Nephron progenitor cell (in vitro differentiated cells): ENCODE data around the gene WDPCP.

Experiments used
- DNase-seq: peaks from one replicate; pipeline ENCODE4 v3.0.0; 2021
- H3K27ac Mint-ChIP-seq: 2 replicates; pipeline ENCODE4 v1.8.0; 2021; ENCODE audit warnings: mild to moderate bottlenecking, moderate library complexity, mixed read lengths
- H3K27me3 Mint-ChIP-seq: 2 replicates; pipeline ENCODE4 v1.8.0; 2021; ENCODE audit warnings: mild to moderate bottlenecking, low read depth, mixed read lengths; ENCODE audit not compliant: poor library complexity
- H3K36me3 Mint-ChIP-seq: 2 replicates; pipeline ENCODE4 v1.8.0; 2021; ENCODE audit warnings: low read depth, mixed read lengths
- H3K4me1 Mint-ChIP-seq: 2 replicates; pipeline ENCODE4 v1.8.0; 2021; ENCODE audit warnings: mixed read lengths
- H3K4me3 Mint-ChIP-seq: 2 replicates; pipeline ENCODE4 v1.8.0; 2021; ENCODE audit warnings: mild to moderate bottlenecking, moderate library complexity, mixed read lengths
- H3K9me3 Mint-ChIP-seq: 2 replicates; pipeline ENCODE4 v1.8.0; 2021; ENCODE audit warnings: mild to moderate bottlenecking, moderate library complexity, mixed read lengths
- TF ChIP-seq, protein P1 (sequence below): fragments of 200-600 bp; sonication (generic); IDR thresholded peaks from 2 replicates; pipeline ENCODE4 v1.5.0; 2021; ENCODE audit warnings: antibody characterized with exemption

Gene WDPCP

GRCh38 chr2:63440612-63441011, 147.7 kb downstream of the WDPCP start:
- H3K4me3 Mint-ChIP-seq = no peak overlapping the region
- no peak overlapping the region for H3K27ac Mint-ChIP-seq
- no peaks in the 10 kb centered on the region for H3K9me3 Mint-ChIP-seq
- TF ChIP-seq, protein P1, sequence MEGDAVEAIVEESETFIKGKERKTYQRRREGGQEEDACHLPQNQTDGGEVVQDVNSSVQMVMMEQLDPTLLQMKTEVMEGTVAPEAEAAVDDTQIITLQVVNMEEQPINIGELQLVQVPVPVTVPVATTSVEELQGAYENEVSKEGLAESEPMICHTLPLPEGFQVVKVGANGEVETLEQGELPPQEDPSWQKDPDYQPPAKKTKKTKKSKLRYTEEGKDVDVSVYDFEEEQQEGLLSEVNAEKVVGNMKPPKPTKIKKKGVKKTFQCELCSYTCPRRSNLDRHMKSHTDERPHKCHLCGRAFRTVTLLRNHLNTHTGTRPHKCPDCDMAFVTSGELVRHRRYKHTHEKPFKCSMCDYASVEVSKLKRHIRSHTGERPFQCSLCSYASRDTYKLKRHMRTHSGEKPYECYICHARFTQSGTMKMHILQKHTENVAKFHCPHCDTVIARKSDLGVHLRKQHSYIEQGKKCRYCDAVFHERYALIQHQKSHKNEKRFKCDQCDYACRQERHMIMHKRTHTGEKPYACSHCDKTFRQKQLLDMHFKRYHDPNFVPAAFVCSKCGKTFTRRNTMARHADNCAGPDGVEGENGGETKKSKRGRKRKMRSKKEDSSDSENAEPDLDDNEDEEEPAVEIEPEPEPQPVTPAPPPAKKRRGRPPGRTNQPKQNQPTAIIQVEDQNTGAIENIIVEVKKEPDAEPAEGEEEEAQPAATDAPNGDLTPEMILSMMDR = no peak
- no peaks in the 10 kb centered on the region for H3K36me3 Mint-ChIP-seq
- no peaks in the 10 kb centered on the region for H3K27me3 Mint-ChIP-seq
- H3K4me1 Mint-ChIP-seq = no peaks in the 10 kb centered on the region
- DNase-seq = no peak

DNA sequence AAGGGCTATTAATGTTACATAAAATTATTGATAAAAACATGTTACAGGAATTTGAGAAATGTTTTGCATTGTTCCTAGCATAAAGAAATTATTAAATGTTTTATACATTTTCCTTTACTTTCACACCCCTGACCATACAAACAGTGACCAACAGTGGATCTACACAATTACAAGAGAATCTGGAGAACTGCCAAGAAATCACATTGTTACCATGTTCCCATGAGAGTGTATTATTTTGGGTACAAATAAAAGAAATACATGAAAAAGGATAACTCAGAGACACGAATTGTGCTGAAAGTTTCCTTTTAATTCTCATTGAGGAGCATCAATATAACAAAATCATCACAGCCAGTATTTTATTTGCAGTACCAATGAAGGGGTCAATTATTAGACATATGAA, 150.1 kb downstream of the WDPCP start:
- Mint-ChIP-seq H3K4me3 (no peak overlapping the region), H3K27me3 (no peaks in the 10 kb centered on the region), H3K4me1 (no peaks in the 10 kb centered on the region), H3K27ac (no peak overlapping the region), H3K9me3 (no peaks in the 10 kb centered on the region), H3K36me3 (no peaks in the 10 kb centered on the region)
- no peak for DNase-seq
- TF ChIP-seq, protein P1 = no peak

GRCh38 chr2:63436488-63436887, 151.8 kb downstream of the WDPCP start:
- TF ChIP-seq, protein P1 = no peak
- no peaks in the 10 kb centered on the region for H3K9me3 Mint-ChIP-seq
- no peaks in the 10 kb centered on the region for H3K4me1 Mint-ChIP-seq
- H3K27ac Mint-ChIP-seq = no peak overlapping the region
- no peak overlapping the region for H3K4me3 Mint-ChIP-seq
- H3K36me3 Mint-ChIP-seq = no peaks in the 10 kb centered on the region
- no peaks in the 10 kb centered on the region for H3K27me3 Mint-ChIP-seq
- no peak for DNase-seq

DNA sequence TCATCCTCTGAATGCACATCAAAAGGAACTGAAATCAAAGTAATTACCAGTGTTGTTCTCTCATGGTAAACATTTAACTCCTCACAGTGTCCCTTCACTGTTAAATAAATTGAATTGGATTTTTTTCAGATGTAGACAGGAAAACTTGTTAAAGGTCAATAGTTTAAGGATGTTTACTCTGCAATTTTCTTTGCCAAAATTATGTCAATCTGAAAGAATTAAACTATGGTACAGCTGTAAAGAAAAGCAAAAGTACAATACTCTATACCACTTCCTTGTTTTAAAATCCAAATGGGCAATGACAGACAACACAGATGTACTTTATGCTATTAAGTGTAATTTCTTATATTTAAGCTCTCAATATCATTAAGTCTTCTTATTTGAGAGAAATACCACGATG, 153.2 kb downstream of the WDPCP start:
- TF ChIP-seq, protein P1 = no peak
- DNase-seq = no peak
- no peaks in the 10 kb centered on the region for H3K4me1 Mint-ChIP-seq
- no peak overlapping the region for H3K4me3 Mint-ChIP-seq
- H3K27ac Mint-ChIP-seq = no peak overlapping the region
- no peaks in the 10 kb centered on the region for H3K36me3 Mint-ChIP-seq
- H3K27me3 Mint-ChIP-seq = no peaks in the 10 kb centered on the region
- H3K9me3 Mint-ChIP-seq = no peaks in the 10 kb centered on the region

DNA sequence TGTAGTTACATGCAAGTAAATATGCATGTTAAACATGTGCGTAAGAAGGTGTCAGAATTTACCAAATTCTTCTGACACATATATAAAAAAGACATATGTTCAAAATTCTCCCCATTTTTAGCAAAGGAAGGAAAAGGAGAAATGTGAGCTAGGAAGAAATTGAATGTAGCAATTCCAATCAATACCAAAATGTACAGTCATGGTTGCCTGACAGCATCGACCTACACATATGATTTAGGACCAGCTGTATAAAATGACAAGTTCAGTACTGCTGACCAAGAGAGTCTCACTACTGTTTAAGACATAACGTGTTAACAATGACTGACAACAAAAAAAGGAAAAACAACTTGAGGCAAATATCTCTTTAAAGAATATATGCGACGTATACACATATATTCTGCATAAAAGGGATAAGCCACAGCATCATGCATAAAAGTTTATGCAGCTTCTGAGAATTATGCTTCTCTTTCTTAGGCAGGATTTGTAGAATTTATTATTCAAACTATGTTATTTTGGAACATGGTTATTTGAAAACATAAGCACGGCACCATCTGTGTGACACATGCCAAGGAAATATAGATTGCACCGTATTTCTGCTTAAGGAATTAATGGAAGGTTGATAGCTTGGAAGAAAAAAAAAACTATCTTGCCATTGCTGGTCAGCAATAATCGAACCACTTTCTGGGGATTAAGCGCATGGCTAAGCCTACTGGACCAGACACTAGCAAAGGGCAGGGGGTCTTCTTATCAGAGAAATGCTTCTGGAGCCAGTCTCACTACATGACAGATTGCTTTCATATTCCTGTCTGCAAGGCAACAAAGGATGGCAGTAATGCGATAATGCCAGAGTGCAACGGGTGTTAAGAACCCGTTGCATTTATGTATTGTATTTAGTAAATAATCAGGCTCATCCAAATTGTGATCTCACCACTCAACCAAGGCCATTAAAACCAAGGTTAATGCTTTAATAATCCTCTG, 154.0 kb downstream of the WDPCP start:
- Mint-ChIP-seq H3K4me3 (no peak overlapping the region), H3K4me1 (no peaks in the 10 kb centered on the region), H3K27ac (no peak overlapping the region), H3K9me3 (peaks cover 4% of the 10 kb centered on the region), H3K36me3 (no peaks in the 10 kb centered on the region), H3K27me3 (no peaks in the 10 kb centered on the region)
- DNase-seq = no peak
- TF ChIP-seq, protein P1 = no peak

- DNase-seq = no peak
- H3K4me1 Mint-ChIP-seq = no peaks in the 10 kb centered on the region
- no peaks in the 10 kb centered on the region for H3K27me3 Mint-ChIP-seq
- no peak overlapping the region for H3K27ac Mint-ChIP-seq
- TF ChIP-seq, protein P1 = no peak
- H3K36me3 Mint-ChIP-seq = peaks cover 7% of the 10 kb centered on the region
- H3K4me3 Mint-ChIP-seq = no peak overlapping the region
- H3K9me3 Mint-ChIP-seq = peaks cover 19% of the 10 kb centered on the region
Measured at GRCh38 chr2:63432373-63432772, 155.9 kb downstream of the WDPCP start.
